Measurements from ENCODE around the gene EEF1AKMT3.
A peak's percentile ranks its signal among the peaks of the same experiment; 100 is the strongest.

- no peak for TF ChIP-seq POLR2A (IDR thresholded peaks at IDR 0.05)
- TF ChIP-seq CTCF (IDR thresholded peaks at IDR 0.05), result peak; percentile 69 to 76 (median 74)
These were observed 31.0 kb downstream of the EEF1AKMT3 start for GRCh38 chr12:57803319-57803893.
